ENCODE measurements around the gene ZNF90.

DNA sequence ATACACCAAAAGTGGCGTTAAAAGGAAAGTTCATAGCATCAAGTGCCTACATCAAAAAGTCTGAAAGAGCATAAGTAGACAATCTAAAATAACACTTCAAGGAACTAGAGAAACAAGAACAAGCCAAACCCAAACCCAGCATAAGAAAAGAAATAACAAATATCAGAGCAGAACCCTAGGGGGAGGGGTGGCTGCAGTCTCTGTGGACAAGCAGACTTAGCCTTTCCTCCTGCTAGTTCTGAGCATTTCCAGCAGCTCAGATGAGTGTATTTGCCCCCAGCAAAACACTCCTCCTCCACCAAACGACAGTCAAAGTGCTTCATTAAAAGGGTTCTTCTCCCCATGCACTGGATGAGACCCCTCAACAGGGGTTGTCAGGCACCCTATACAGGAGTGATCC is 7.1 kb upstream of the ZNF90 start:
- TF ChIP-seq CTCF (IDR thresholded peaks at IDR 0.05; ENCODE audit: insufficient read depth, low read depth, low read length) (no peak), EZH2 (IDR thresholded peaks at IDR 0.05; ENCODE audit: insufficient read depth, low read length) (no peak)

Data from astrocyte (in vitro differentiated cells and primary cell).